Transverse colon (tissue), 4 donors: ENCODE results near the gene ME3. TPM values are rescaled to one million over a fixed set of nuclear protein-coding genes. Genes with fewer than 3 reads are reported as not detected.

ENCODE experiments used
- DNase-seq: peaks from one replicate; pipeline ENCODE4 v3.0.0-alpha.2; 2019
- H3K27ac ChIP-seq, 4 donors: fragments of 200-600 bp; sonication (generic); 2 replicates each; pipeline ENCODE4 v1.5.1; 2016 to 2018; ENCODE audit warnings: inconsistent platforms in 4 of 4
- H3K27me3 ChIP-seq: fragments of 200-600 bp; sonication (generic); 2 replicates; pipeline ENCODE4 v1.5.1; 2017; ENCODE audit warnings: inconsistent platforms
- H3K36me3 ChIP-seq, 4 donors: fragments of 200-600 bp; sonication (generic); 2 replicates each; pipeline ENCODE4 v1.5.1; 2017 to 2019; ENCODE audit warnings: inconsistent platforms in 4 of 4
- H3K4me1 ChIP-seq, 4 donors: fragments of 200-600 bp; sonication (generic); 2 replicates each; pipeline ENCODE4 v1.5.1; 2017 to 2020; ENCODE audit warnings: inconsistent platforms in 4 of 4
- H3K4me3 ChIP-seq, 4 donors: fragments of 200-600 bp; sonication (generic); 1 replicate in 1 of 4; 2 replicates in 3 of 4; pipeline versions ENCODE4 v1.5.1 to v1.6.1; 2017 to 2019; ENCODE audit warnings: inconsistent platforms in 4 of 4
- H3K9me3 ChIP-seq, 2 donors: fragments of 200-600 bp; sonication (generic); 2 replicates each; pipeline ENCODE4 v1.5.1; 2017 to 2019; ENCODE audit warnings: inconsistent platforms in 2 of 2
- CTCF ChIP-seq, 5 experiments: fragments of 200-600 bp in 3 of 5; fragments of 450-650 bp in 2 of 5; sonication (generic) in 3 of 5; IDR thresholded peaks; 1 replicate in 2 of 5; 2 replicates in 3 of 5; pipeline ENCODE4 v1.5.1; 2016 to 2017; ENCODE audit warnings: antibody characterized with exemption in 5 of 5, inconsistent platforms in 3 of 5, mild to moderate bottlenecking in 2 of 5, moderate library complexity in 1 of 5
- EP300 ChIP-seq: sonication (generic); formaldehyde crosslinking; IDR thresholded peaks from one replicate; pipeline ENCODE4 v1.6.1; 2017; ENCODE audit warnings: antibody characterized with exemption, low read depth
- POLR2A ChIP-seq: fragments of 450-650 bp; IDR thresholded peaks from one replicate; pipeline ENCODE4 v1.6.1; 2016; ENCODE audit warnings: antibody characterized with exemption, mild to moderate bottlenecking, moderate library complexity
- POLR2AphosphoS5 ChIP-seq, 3 donors: sonication (generic); formaldehyde crosslinking; IDR thresholded peaks; one replicate each; pipeline ENCODE4 v1.6.1; 2016; ENCODE audit warnings: antibody characterized with exemption in 3 of 3
- WGBS, 2 donors: methylation state at CpG; one replicate each; pipeline ENCODE4 v1.1.5; 2018; ENCODE audit warnings: low coverage in 1 of 2; 5-methylcytosine and 5-hydroxymethylcytosine counted together
- in situ Hi-C, 4 donors: fragments of 200-750 bp; cut with MboI; loops; one replicate each; pipeline versions ENCODE4 v1.15.0 to v1.15.1; 2017; ENCODE audit warnings: low sequenced_read_pairs in 3 of 4, low pct_ligation_motif_present in 1 of 4, low pct_unique_long_range_greater_than_20kb in 1 of 4
- intact Hi-C: fragments of 100-400 bp; cut with DNase I; formaldehyde crosslinking; loops from one replicate; pipeline ENCODE4 v1.15.1; 2023; ENCODE audit warnings: low total_unique reads
- total RNA-seq, 4 donors: library from RNA; depleted of rRNA; stranded (reverse); fragments of >200 nt; gene quantifications; one replicate each; pipeline ENCODE4 v1.1.0, GENCODE V29; 2016

Gene ME3
- total RNA-seq, 4 donors from 2014 or later = 91.8 to 258 (median 116) TPM

GRCh38 chr11:86686531-86686930 lies 14.1 kb upstream of the ME3 start:
- Histone ChIP-seq H3K4me1 (peaks cover 0 to 6% (median 2%) of the 10 kb centered on the region in 4 donors), H3K9me3 (no peaks in the 10 kb centered on the region), H3K27ac (no peak overlapping the region), H3K27me3 (no peaks in the 10 kb centered on the region), H3K36me3 (no peaks in the 10 kb centered on the region), H3K4me3 (no peak overlapping the region)
- 94 to 100% methylated on average over 1 of the region's 1 CpG for WGBS, 2 donors
- DNase-seq = no peak
- intact Hi-C loops (no loop called here), in situ Hi-C loops (no loop called here)
- TF ChIP-seq POLR2A = no peak
- TF ChIP-seq POLR2AphosphoS5 (IDR thresholded peaks at IDR 0.05) = no peak
- no peak for TF ChIP-seq EP300
- TF ChIP-seq CTCF (IDR thresholded peaks at IDR 0.05) = no peak

GRCh38 chr11:86681483-86681756 lies 9.0 kb upstream of the ME3 start:
- Histone ChIP-seq H3K4me1 (peaks cover 0 to 15% (median 7%) of the 10 kb centered on the region in 4 donors), H3K9me3 (no peaks in the 10 kb centered on the region), H3K27ac (peak overlapping the region; percentile 46 to 71 (median 60)), H3K36me3 (no peaks in the 10 kb centered on the region), H3K4me3 (no peak overlapping the region), H3K27me3 (no peaks in the 10 kb centered on the region)
- intact Hi-C loops = no loop called here
- in situ Hi-C loops = no loop called here
- no peak for DNase-seq
- no peak for TF ChIP-seq POLR2AphosphoS5 (IDR thresholded peaks at IDR 0.05)
- TF ChIP-seq EP300 = no peak
- no peak for TF ChIP-seq POLR2A
- TF ChIP-seq CTCF (IDR thresholded peaks at IDR 0.05) = no peak
- 31 to 42% methylated on average over 2 of the region's 2 CpGs for WGBS, 2 donors

- 77% methylated on average over 5 of the region's 5 CpGs for WGBS, 2 donors
- peak overlapping the region; percentile 46 to 71 (median 60) for H3K27ac ChIP-seq
- no peak for TF ChIP-seq EP300
- TF ChIP-seq CTCF (IDR thresholded peaks at IDR 0.05) = no peak
- TF ChIP-seq POLR2A = no peak
- TF ChIP-seq POLR2AphosphoS5 (IDR thresholded peaks at IDR 0.05) = no peak
- intact Hi-C loops = no loop called here
- H3K4me1 ChIP-seq = peaks cover 4 to 20% (median 11%) of the 10 kb centered on the region in 4 donors
- in situ Hi-C loops = no loop called here
- no peak for DNase-seq
- H3K27me3 ChIP-seq = no peaks in the 10 kb centered on the region
- no peaks in the 10 kb centered on the region for H3K9me3 ChIP-seq
- H3K4me3 ChIP-seq = no peak overlapping the region
- H3K36me3 ChIP-seq = no peaks in the 10 kb centered on the region
Measured at GRCh38 chr11:86680716-86681482, 8.5 kb upstream of the ME3 start.

GRCh38 chr11:86678823-86679222 lies 6.4 kb upstream of the ME3 start:
- Histone ChIP-seq H3K27me3 (no peaks in the 10 kb centered on the region), H3K4me3 (no peak overlapping the region), H3K36me3 (no peaks in the 10 kb centered on the region), H3K4me1 (peaks cover 13 to 41% (median 28%) of the 10 kb centered on the region in 4 donors), H3K9me3 (no peaks in the 10 kb centered on the region), H3K27ac (peak overlapping the region in 2 of 4 donors; percentile 24 to 29)
- intact Hi-C loops = loop anchor here (5.0 kb wide), 1 partner anchor 368 kb away; no protein-coding TSS in a partner anchor
- WGBS, 2 donors = 68% methylated on average over 3 of the region's 3 CpGs; no CpG with 5 or more reads in 1 of the 2 donors
- in situ Hi-C loops = no loop called here
- TF ChIP-seq POLR2AphosphoS5 (IDR thresholded peaks at IDR 0.05) (no peak), POLR2A (no peak)
- no peak for DNase-seq
